T1000 (cell line): ENCODE measurements around the gene ABL1.
"Not testable (repeated sequence)": the region's sequence is repeated elsewhere in the genome, so short reads cannot be mapped to it uniquely, and the experiment has no call there.

ENCODE experiments used
- DNase-seq: peaks from one replicate; lab custom pipeline; 2025; ENCODE audit warnings: mixed read lengths; lab: John Stamatoyannopoulos, UW

The ABL1 gene

DNA sequence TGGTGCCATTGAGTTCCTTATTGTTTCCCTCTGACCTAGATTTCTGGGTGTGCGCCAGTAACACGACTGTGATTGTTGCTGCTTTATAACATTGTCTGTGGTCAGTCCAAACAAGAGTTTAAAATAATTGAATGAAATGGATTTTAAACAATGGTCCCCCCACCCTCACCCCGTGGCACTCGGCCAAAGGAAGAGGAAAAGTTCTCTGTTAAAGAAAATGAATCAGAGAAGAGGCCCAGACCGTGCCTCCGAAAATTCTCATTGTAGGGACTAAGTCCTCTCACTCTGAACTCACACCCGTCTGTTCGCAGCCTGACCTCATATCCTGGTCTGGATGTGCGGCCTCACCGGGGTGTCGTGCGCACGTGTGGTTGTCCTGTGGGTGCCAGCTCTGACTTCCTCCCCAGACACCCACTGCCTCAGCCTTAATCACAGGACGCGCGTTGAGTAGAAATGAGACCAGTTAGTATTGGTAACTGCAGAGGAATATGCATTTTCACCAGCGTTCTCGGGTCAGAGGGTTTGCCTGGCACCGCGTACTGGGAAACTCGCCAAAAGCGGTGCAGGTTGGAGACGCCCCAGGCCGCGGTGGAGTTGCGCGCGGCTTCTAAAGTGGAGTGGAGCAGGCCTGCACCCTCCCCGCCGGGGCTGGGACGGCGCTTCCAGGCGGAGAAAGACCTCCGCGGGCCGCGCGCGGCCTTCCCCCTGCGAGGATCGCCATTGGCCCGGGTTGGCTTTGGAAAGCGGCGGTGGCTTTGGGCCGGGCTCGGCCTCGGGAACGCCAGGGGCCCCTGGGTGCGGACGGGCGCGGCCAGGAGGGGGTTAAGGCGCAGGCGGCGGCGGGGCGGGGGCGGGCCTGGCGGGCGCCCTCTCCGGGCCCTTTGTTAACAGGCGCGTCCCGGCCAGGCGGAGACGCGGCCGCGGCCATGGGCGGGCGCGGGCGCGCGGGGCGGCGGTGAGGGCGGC is at the start of gene ABL1:
Gene ABL1 (plus strand): TSS at position 884 of the 966 bp plus-strand sequence. CDS start 193 bp downstream, outside the sequence.
- peak; percentile 79 for DNase-seq

DNA sequence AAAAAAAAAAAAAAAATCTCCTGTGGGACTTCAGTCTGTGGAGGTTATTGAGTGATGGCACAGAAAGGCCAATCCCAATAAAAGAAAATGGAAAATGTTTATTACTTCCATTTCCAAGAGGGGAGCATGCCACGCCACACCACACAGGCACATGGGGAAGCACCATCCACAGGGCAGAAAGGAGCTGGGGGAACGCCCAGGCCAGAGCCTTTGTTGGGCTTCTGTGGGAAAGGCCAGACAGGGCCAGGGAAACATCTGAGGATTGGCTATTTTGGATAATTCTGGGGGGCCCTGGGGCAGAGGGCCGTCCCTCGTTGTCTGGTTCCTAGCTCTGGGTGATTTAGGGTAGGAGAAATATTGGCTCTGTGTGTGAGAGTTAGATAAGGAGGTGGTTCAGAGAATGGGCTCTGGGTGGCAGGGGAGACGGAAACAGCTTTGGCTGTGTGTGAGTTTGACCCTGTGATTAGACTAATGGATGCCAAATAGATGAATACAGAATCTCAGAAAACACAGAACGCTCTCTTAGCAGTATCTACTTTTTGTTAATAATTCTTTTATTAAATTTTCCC is 49.0 kb upstream of the ABL1 start:
- DNase-seq: no peak

GRCh38 chr9:130786526-130786925 is 48.5 kb upstream of the ABL1 start:
- DNase-seq: no peak

DNA sequence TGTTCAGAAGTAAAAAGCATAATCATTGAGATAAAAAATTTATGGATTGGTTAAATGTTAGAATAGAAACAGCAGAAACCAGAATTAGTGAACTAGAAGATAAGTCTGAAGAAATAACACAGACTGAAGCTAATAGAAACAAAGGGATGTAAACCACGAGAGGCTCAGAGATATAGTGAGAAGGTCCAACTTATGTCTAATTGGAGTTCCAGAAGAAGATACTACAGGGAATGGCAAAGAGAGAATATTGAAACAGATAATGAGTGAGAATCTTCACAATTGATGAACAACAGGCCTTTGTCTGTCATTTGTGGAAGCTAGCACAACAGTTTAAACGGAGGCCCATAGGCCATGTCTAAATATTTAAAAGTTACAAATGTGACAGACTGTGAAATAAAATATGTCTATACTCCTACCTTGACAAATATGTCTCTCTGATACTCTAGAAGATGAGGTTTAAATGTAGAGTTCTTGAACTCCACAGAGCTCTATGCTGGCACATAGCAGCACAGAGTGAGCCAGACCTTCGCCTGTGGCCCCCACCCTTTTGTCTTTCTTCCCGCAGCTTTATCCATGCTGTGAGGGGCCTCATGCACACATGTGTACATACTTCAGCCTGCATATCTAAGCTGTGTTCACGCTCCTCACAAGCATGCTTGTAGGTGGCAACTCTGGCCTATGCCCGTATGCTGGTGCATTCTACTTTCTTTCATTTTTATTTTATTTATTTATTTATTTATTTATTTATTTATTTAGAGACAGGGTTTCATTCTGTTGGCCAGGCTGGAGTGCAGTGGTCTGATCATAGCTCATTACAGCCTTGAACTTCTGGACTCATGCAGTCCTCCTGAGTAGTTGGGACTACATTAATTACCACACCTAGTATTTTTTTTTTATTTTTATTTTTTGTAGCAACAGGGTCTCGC is 45.0 kb upstream of the ABL1 start:
- DNase-seq: no peak

DNA sequence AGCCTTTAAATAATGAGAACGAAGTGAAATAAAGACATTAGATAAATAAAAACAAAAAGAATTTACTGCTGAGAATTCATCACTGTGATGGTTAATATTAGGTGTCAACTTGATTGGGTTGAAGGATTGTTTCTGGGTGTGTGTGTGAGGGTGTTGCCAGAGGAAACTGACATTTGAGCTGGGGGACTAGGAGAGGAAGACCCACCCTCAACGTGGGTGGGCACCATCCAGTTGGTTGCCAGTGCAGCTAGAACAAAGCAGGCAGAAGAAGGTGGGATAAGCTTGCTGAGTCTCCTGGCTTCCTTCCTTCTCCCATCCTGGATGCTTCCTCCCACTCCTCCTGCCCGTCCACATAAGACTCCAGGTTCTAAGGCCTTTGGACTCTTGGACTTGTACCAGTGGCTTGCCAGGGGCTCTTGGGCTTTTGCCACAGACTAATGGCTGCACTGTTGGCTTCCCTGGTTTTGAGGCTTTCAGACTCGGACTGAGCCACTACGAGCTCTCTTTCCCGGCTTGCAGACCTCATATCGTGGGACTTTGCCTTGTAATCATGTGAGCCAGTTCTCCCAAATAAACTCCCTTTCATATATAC is 43.7 kb upstream of the ABL1 start:
- DNase-seq: no peak

DNA sequence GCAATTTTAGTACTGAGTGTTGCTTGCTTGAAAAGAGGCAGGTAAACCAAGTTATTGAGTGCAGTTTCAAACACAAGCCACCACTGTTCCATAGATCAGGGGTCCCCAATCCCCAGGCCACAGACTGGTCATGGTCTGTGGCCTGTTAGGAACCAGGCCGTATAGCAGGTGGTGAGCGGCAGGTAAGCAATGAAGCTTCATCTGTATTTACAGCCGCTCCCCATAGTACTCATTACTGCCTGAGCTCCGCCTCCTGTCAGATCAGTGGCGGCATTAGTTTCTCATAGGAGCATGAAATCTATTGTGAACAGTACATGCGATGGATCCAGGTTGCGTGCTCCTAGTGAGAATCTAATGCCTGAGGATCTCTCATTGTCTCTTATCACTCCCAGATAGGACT is 41.5 kb upstream of the ABL1 start:
- DNase-seq: no peak

DNA sequence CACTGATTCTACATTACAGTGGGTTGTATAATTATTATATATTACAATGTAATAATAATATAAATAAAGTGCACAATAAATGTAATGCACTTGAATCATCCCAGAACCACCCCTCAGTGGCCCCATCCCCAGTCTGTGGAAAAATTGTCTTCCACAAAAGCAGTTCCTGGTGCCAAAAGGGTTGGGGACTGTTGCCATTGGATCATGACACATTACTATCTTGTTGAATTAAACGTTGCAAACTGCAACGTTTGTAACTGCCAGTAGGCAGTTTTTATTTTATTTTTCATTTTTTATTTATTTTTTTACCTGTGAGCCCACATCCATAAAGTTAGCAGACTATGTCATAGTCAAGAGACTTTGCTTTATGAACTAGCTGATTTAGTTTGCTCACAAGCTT is 41.0 kb upstream of the ABL1 start:
- not testable (repeated sequence) for DNase-seq

DNA sequence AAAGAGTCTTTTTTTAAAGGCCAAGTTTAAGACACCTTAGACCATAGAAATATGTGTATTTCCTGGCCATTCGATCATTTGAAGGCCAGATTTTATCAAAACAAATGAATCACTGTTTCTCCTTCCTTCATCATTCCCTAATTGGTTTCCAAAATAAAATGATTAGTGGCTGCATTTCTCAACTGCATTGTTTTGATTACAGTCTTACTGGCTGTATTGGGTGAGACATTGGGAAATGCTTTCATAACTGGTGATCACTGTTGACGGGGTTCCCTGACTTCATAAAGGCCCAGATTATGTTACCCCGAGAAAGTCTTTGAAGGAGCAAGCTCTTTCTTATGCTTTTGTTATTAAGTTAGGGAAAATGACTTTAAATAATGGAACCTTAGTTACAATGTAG is 40.6 kb upstream of the ABL1 start:
- DNase-seq: not testable (repeated sequence)

DNA sequence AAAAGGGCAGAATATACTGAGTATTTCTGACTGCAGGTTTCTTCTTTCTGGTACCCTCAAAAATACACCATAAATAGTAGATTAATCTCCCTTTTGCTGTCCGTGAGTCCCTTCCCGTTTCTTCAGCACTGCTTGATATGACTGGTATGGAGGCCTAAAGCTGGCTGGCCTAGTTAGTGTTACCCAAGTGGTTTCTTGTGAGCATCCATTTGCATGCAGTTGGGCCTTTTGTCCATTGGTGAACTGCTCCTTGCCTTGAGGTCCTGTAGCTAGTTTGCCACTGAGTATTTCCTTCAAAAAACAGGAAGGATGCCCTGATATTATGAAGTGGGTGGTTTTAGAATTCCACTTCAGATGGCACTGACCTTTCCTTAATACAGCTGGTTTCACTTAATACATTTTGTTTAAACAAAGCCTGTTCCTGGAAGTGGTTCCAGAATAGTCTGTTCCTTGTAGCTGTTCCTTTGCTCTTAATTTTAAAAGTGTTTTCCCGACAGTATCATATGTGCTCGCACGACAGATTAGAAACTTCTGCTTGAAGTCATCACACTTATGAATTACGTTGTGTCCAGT is 40.0 kb upstream of the ABL1 start:
- no peak for DNase-seq

DNA sequence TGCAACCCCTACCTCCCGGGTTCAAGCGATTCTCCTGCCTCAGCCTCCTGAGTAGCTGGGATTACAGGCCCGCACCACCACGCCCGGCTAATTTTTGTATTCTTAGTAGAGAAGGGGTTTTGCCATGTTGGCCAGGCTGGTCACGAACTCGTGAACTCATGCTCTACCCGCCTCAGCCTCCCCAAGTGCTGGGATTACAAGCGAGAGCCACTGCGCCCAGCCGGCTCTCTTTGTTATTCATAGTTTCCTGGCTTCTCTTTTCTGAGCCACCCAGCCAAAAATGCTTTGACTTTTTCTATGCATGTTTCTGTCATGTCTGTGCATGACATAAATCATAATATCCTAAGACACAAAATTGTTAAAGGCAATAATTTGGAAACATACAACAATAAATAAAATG is 31.9 kb upstream of the ABL1 start:
- DNase-seq: not testable (repeated sequence)

- DNase-seq: no peak
Observed at GRCh38 chr9:130805510-130806326, 29.3 kb upstream of the ABL1 start.

GRCh38 chr9:130806327-130806716 is 28.7 kb upstream of the ABL1 start:
- no peak for DNase-seq

GRCh38 chr9:130810609-130811136 is 24.4 kb upstream of the ABL1 start:
- DNase-seq: no peak

DNA sequence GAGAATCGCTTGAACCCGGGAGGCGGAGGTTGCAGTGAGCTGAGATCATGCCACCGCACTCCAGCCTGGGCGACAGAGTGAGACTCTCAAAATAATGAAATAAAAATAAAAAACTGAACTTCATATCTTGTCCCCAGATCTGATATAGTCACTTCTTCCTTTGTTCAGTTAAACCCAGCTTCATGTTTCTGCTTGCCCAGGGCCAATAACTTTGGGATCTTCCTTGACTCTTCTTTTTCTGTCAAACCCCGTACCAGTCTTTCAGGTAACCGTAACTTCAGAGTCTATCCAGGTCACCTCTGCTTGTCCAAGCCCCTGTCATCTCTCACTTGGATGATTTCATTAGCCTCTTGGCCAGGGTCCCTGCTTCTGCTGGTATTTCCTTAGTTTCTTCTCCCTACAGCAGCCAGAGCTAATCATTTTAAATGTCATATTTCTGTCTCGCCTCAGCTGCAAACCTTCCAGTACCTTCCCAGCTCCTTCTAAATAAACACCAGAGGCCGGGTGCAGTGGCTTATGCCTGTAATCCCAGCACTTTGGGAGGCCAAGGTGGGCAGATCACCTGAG is 19.7 kb upstream of the ABL1 start:
- DNase-seq: no peak

GRCh38 chr9:130817914-130818313 is 17.1 kb upstream of the ABL1 start:
- DNase-seq: no peak

DNA sequence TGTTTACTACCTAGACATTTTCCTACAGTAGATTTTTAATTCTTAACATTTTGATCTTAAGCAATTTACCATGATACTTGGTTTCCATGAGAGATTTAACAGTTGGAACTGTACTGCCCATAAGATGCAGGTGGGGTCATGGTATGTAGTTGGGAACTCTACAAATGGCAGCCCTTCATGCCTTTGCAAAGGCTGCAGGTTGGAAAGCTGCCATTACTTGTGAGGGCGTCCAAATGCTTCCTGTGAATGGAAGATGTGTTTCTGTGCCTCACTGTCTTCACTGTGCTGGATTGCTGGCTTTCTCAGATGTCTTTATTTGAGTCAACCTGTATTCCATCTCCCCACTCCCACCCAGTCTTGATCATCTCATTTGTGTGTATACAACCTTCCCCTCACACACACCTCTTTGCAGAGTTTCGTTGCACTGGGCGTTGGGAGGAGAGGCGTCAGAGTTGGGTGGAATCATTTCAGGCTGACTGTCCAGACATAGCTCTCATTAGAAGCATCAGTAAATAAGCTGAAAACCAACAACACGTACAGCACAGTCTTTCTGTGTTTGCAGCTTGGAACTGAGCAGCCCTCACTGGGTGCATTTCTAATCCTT is 14.8 kb upstream of the ABL1 start:
- no peak for DNase-seq

GRCh38 chr9:130823435-130823834 is 11.6 kb upstream of the ABL1 start:
- no peak for DNase-seq

- no peak for DNase-seq
Observed at GRCh38 chr9:130824079-130824478, 11.0 kb upstream of the ABL1 start.

DNA sequence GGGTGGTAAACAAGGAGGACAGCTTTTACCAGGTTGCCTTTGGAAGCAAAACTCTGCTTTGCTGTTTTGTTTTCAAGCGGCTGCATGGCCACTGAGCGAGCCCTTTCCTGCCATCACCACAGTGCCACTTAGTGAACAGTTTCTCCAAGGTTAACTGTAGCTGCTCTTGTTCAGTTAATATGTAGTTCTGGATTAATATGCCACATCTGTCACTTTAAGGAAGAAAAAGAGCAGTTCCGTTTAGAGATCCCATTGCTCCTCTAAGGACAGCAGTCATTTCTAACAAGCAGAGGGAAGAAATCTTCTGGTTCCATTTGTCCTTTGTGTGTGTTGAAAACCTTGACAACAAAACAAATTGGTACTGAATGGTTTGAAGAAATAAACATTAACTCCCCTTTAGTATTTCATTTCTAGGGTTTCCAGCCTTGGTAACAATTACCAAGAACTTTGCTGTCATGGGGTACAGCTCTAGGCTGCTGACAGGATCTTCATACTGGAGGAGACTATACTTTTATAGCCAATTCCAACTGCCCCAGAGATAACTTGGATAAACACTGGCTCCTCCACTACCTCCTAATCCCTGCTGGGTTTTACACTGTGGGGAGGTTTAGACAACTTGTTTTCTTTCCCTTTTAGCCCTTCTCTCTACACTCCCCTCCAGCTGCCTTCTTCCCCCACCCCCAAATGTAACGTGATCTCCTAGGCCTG is 10.3 kb upstream of the ABL1 start:
- DNase-seq: no peak
